LNCaP clone FGC (cell line): ENCODE measurements around the gene KRT79.

ENCODE experiments used
- DNase-seq: peaks from one replicate; pipeline ENCODE4 v3.0.0-alpha.2; 2011; ENCODE audit warnings: low read depth
- H3K4me3 ChIP-seq: 2 replicates; pipeline ENCODE4 v1.5.1; 2011; ENCODE audit warnings: mild to moderate bottlenecking, low read depth, low read length, control low read depth
- CTCF ChIP-seq: IDR thresholded peaks from 2 replicates; pipeline ENCODE4 v1.5.1; 2012; ENCODE audit warnings: mild to moderate bottlenecking; ENCODE audit not compliant: control insufficient read depth, insufficient read depth; ENCODE audit errors: extremely low read depth

The KRT79 gene

DNA sequence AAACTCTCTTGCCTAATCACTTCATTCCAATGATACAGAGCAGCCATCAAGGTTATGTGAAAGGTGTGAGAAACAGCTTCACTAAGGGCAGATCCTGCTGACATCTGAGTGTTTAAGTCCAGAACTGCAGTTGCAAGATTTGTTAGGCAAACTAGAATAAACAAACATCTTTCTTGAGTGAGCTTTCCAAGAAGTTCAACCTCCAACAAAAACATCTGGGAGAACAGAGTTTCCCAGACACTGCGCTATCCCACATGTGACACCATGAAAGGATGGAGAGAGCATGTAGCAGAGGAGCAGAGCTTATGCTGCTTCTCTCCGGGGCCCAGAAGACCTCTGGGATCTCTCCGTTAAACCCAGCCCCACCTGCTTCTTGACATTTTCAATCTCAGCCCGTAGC is 62.6 kb downstream of the KRT79 start:
- TF ChIP-seq CTCF, result no peak
- DNase-seq, result no peak
- H3K4me3 ChIP-seq, result no peak overlapping the region
